Neural progenitor cell (in vitro differentiated cells): ENCODE results near the gene RPS10. TPM values are rescaled to one million over a fixed set of nuclear protein-coding genes. Genes with fewer than 3 reads are reported as not detected.

Experiments used
- DNase-seq: peaks from one replicate; pipeline ENCODE4 v3.0.0-alpha.2; 2016; ENCODE audit warnings: low spot score
- H2AFZ ChIP-seq: fragments of 200-600 bp; sonication (generic); replicated peaks from 2 replicates; pipeline ENCODE4 v1.6.1; 2016; ENCODE audit warnings: antibody characterized with exemption
- H3F3A ChIP-seq: fragments of 200-600 bp; sonication (generic); 2 replicates; pipeline ENCODE4 v1.6.1; 2016; ENCODE audit warnings: antibody characterized with exemption, low read depth
- H3K27ac ChIP-seq: fragments of 200-600 bp; sonication (generic); 2 replicates; pipeline ENCODE4 v1.5.1; 2016; ENCODE audit warnings: mild to moderate bottlenecking
- H3K27me3 ChIP-seq: fragments of 200-600 bp; sonication (generic); 2 replicates; pipeline ENCODE4 v1.6.1; 2016; ENCODE audit warnings: mild to moderate bottlenecking, moderate library complexity
- H3K36me3 ChIP-seq: fragments of 200-600 bp; sonication (generic); 2 replicates; pipeline ENCODE4 v1.5.1; 2016
- H3K4me1 ChIP-seq: fragments of 200-600 bp; sonication (generic); 2 replicates; pipeline ENCODE4 v1.6.1; 2016; ENCODE audit warnings: mixed run types
- H3K4me2 ChIP-seq: fragments of 200-600 bp; sonication (generic); 2 replicates; pipeline ENCODE4 v1.6.1; 2016
- H3K4me3 ChIP-seq: fragments of 200-600 bp; sonication (generic); 2 replicates; pipeline ENCODE4 v1.5.1; 2016
- H3K79me2 ChIP-seq: fragments of 200-600 bp; sonication (generic); 2 replicates; pipeline ENCODE4 v1.6.1; 2016; ENCODE audit warnings: low read depth
- H3K9ac ChIP-seq: fragments of 200-600 bp; sonication (generic); 2 replicates; pipeline ENCODE4 v1.6.1; 2016
- H3K9me3 ChIP-seq: fragments of 200-600 bp; sonication (generic); 2 replicates; pipeline ENCODE4 v1.5.1; 2016; ENCODE audit warnings: low read depth
- H4K20me1 ChIP-seq: fragments of 200-600 bp; sonication (generic); 2 replicates; pipeline ENCODE4 v1.6.1; 2016; ENCODE audit warnings: low read depth
- H3K27ac Mint-ChIP-seq: 3 replicates; pipeline ENCODE4 v1.8.0; 2021; ENCODE audit warnings: mixed read lengths
- H3K27me3 Mint-ChIP-seq: 2 replicates; pipeline ENCODE4 v1.8.0; 2022; ENCODE audit warnings: low read depth, mild to moderate bottlenecking, inconsistent platforms, moderate library complexity, mixed read lengths; ENCODE audit not compliant: insufficient read depth
- H3K36me3 Mint-ChIP-seq: 3 replicates; pipeline ENCODE4 v1.8.0; 2021; ENCODE audit warnings: mixed read lengths
- H3K4me1 Mint-ChIP-seq: 3 replicates; pipeline ENCODE4 v1.8.0; 2021; ENCODE audit warnings: mixed read lengths
- H3K4me3 Mint-ChIP-seq: 3 replicates; pipeline ENCODE4 v1.8.0; 2021; ENCODE audit warnings: mild to moderate bottlenecking, moderate library complexity, mixed read lengths
- H3K9me3 Mint-ChIP-seq: 3 replicates; pipeline ENCODE4 v1.8.0; 2020; ENCODE audit warnings: mixed read lengths
- CTCF ChIP-seq: fragments of 200-600 bp; sonication (generic); IDR thresholded peaks from 2 replicates; pipeline ENCODE4 v1.5.1; 2017; ENCODE audit warnings: antibody characterized with exemption, mild to moderate bottlenecking
- EZH2 ChIP-seq: fragments of 200-600 bp; sonication (generic); IDR thresholded peaks from 2 replicates; pipeline ENCODE4 v1.6.1; 2017; ENCODE audit warnings: antibody characterized with exemption, mild to moderate bottlenecking, moderate library complexity
- EZH2phosphoT487 ChIP-seq: fragments of 200-600 bp; sonication (generic); IDR thresholded peaks from 2 replicates; pipeline ENCODE4 v1.6.1; 2017; ENCODE audit warnings: antibody characterized with exemption
- total RNA-seq: library from RNA; depleted of rRNA; stranded (reverse); fragments of >200 nt; gene quantifications from 2 replicates; pipeline ENCODE4 v1.2.3, GENCODE V29; 2015; ENCODE audit warnings: low replicate concordance

The RPS10 gene
- total RNA-seq, 1 donor from 2014 or later, result 4,003 TPM

- no peaks in the 10 kb centered on the region for H3K27me3 ChIP-seq
- TF ChIP-seq CTCF, result no peak
- no peak for TF ChIP-seq EZH2
- TF ChIP-seq EZH2phosphoT487, result no peak
Measured at GRCh38 chr6:34451192-34451591, 25.3 kb upstream of the RPS10 start.

DNA sequence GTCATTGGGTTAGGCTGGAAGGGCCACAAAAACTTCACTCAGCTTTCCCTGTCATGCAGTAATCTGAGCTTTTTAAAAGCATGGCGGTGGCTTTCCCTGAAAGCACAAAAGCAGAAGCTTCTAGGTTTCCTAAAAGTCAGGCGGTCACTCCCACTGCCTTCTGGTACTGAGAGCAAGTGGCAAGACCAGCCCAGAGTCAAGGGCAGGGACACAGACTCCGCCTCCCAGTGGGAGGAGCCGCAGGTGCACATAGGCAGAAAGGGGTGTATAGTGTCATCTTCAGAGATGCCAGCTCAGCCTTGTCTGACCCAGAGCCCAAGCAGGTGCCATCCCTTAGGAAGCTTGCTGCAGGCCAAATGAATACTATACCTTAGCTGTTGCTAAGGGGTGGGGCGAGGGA, 22.0 kb upstream of the RPS10 start:
- H3K9ac ChIP-seq, result no peak overlapping the region
- Mint-ChIP-seq H3K27me3 (peaks cover 5% of the 10 kb centered on the region), H3K4me3 (no peak overlapping the region), H3K9me3 (no peaks in the 10 kb centered on the region), H3K36me3 (no peaks in the 10 kb centered on the region), H3K27ac (no peak overlapping the region), H3K4me1 (peaks cover 15% of the 10 kb centered on the region)
- no peaks in the 10 kb centered on the region for H4K20me1 ChIP-seq
- H3K36me3 ChIP-seq, result no peaks in the 10 kb centered on the region
- H3K4me1 ChIP-seq, result no peaks in the 10 kb centered on the region
- H3K4me3 ChIP-seq, result no peak overlapping the region
- no peak overlapping the region for H2AFZ ChIP-seq
- no peak for TF ChIP-seq CTCF
- TF ChIP-seq EZH2phosphoT487, result no peak
- TF ChIP-seq EZH2, result no peak
- no peak overlapping the region for H3K27ac ChIP-seq
- H3K9me3 ChIP-seq, result no peaks in the 10 kb centered on the region
- H3K79me2 ChIP-seq, result no peaks in the 10 kb centered on the region
- H3K27me3 ChIP-seq, result no peaks in the 10 kb centered on the region
- H3F3A ChIP-seq, result peaks cover 8% of the 10 kb centered on the region
- no peak for DNase-seq
- no peak overlapping the region for H3K4me2 ChIP-seq

More at GRCh38 chr6:34451192-34451591, 25.3 kb upstream of the RPS10 start:
- Histone ChIP-seq H2AFZ (no peak overlapping the region), H4K20me1 (no peaks in the 10 kb centered on the region), H3K4me2 (no peak overlapping the region), H3K9ac (no peak overlapping the region), H3K79me2 (no peaks in the 10 kb centered on the region), H3K27ac (no peak overlapping the region), H3K36me3 (no peaks in the 10 kb centered on the region), H3K4me3 (no peak overlapping the region), H3K9me3 (no peaks in the 10 kb centered on the region), H3F3A (peaks cover 8% of the 10 kb centered on the region), H3K4me1 (no peaks in the 10 kb centered on the region)
- H3K36me3 Mint-ChIP-seq, result no peaks in the 10 kb centered on the region
- no peaks in the 10 kb centered on the region for H3K9me3 Mint-ChIP-seq
- no peak for DNase-seq
- peaks cover 17% of the 10 kb centered on the region for H3K4me1 Mint-ChIP-seq
- H3K27ac Mint-ChIP-seq, result no peak overlapping the region
- peaks cover 6% of the 10 kb centered on the region for H3K27me3 Mint-ChIP-seq
- no peak overlapping the region for H3K4me3 Mint-ChIP-seq

GRCh38 chr6:34447386-34447785, 21.5 kb upstream of the RPS10 start:
- no peaks in the 10 kb centered on the region for H3K36me3 Mint-ChIP-seq
- Histone ChIP-seq H3K4me3 (no peak overlapping the region), H3K27ac (no peak overlapping the region), H3K9me3 (no peaks in the 10 kb centered on the region), H3K27me3 (no peaks in the 10 kb centered on the region), H3F3A (peaks cover 8% of the 10 kb centered on the region), H3K79me2 (no peaks in the 10 kb centered on the region), H3K4me1 (no peaks in the 10 kb centered on the region), H2AFZ (no peak overlapping the region), H4K20me1 (no peaks in the 10 kb centered on the region), H3K36me3 (no peaks in the 10 kb centered on the region), H3K9ac (no peak overlapping the region), H3K4me2 (no peak overlapping the region)
- H3K9me3 Mint-ChIP-seq, result no peaks in the 10 kb centered on the region
- DNase-seq, result no peak
- H3K4me1 Mint-ChIP-seq, result peaks cover 15% of the 10 kb centered on the region
- peaks cover 5% of the 10 kb centered on the region for H3K27me3 Mint-ChIP-seq
- no peak for TF ChIP-seq EZH2phosphoT487
- no peak for TF ChIP-seq EZH2
- TF ChIP-seq CTCF, result no peak
- no peak overlapping the region for H3K27ac Mint-ChIP-seq
- H3K4me3 Mint-ChIP-seq, result no peak overlapping the region
